GM18870 (cell line): ENCODE data around the gene HMGA1.

Experiments used
- ATAC-seq: cut with Tn5 transposase; IDR thresholded peaks from one replicate; pipeline ENCODE4 v1.9.1; 2021; ENCODE audit warnings: moderate library complexity; ENCODE audit not compliant: unreplicated experiment

Gene HMGA1

GRCh38 chr6:34236443-34237315, at the start of gene HMGA1:
Gene HMGA1, plus strand, starts transcription at chr6:34236873. Its CDS starts 3,908 bp downstream, at chr6:34240781.
- ATAC-seq, result no peak

GRCh38 chr6:34189806-34190503, 46.7 kb upstream of the HMGA1 start:
- ATAC-seq, result no peak

GRCh38 chr6:34190504-34191122, 46.1 kb upstream of the HMGA1 start:
- ATAC-seq, result no peak

GRCh38 chr6:34194772-34195171, 41.9 kb upstream of the HMGA1 start:
- no peak for ATAC-seq

- ATAC-seq, result no peak
These were observed 41.0 kb upstream of the HMGA1 start for GRCh38 chr6:34195726-34196115.

GRCh38 chr6:34196116-34196832, 40.4 kb upstream of the HMGA1 start:
- ATAC-seq, result no peak

GRCh38 chr6:34196833-34197195, 39.9 kb upstream of the HMGA1 start:
- ATAC-seq, result no peak

- no peak for ATAC-seq
These were observed 36.2 kb upstream of the HMGA1 start for GRCh38 chr6:34200340-34200971.

GRCh38 chr6:34201455-34202107, 35.1 kb upstream of the HMGA1 start:
- ATAC-seq, result no peak

GRCh38 chr6:34202329-34203201, 34.1 kb upstream of the HMGA1 start:
- no peak for ATAC-seq

GRCh38 chr6:34204693-34205092, 32.0 kb upstream of the HMGA1 start:
- no peak for ATAC-seq

- ATAC-seq, result no peak
These were observed 31.2 kb upstream of the HMGA1 start for GRCh38 chr6:34205466-34205865.

GRCh38 chr6:34205916-34206315, 30.8 kb upstream of the HMGA1 start:
- ATAC-seq, result no peak

- ATAC-seq, result no peak
These were observed 29.9 kb upstream of the HMGA1 start for GRCh38 chr6:34206726-34207125.

GRCh38 chr6:34207695-34208443, 28.8 kb upstream of the HMGA1 start:
- no peak for ATAC-seq

- no peak for ATAC-seq
These were observed 22.9 kb upstream of the HMGA1 start for GRCh38 chr6:34213772-34214171.

GRCh38 chr6:34218691-34219090, 18.0 kb upstream of the HMGA1 start:
- ATAC-seq, result no peak

GRCh38 chr6:34223381-34223955, 13.2 kb upstream of the HMGA1 start:
- ATAC-seq, result no peak
